ENCODE data around the gene GPANK1. TPM values are rescaled to one million over a fixed set of nuclear protein-coding genes. Genes with fewer than 3 reads are reported as not detected.

GPANK1 gene
- total RNA-seq, 2 donors from 2014 or later = 19.7 to 28.1 TPM

GRCh38 chr6:31651602-31652191 is 13.1 kb downstream of the GPANK1 start:
- peak; percentile 37 for TF ChIP-seq POLR2A (IDR thresholded peaks at IDR 0.05)
- TF ChIP-seq POLR2AphosphoS5 (IDR thresholded peaks at IDR 0.05) = peak; percentile 70
- no peak for TF ChIP-seq CTCF (IDR thresholded peaks at IDR 0.05)
- peaks cover 14 to 26% of the 10 kb centered on the region in 2 donors for H3K36me3 ChIP-seq
- H3K27ac ChIP-seq = peak overlapping the region; percentile 97 to 99
- WGBS = 2% methylated on average over 26 of the region's 29 CpGs
- no peaks in the 10 kb centered on the region for H3K9me3 ChIP-seq
- DNase-seq (ENCODE audit: low spot score) = peak; percentile 78
- H3K4me3 ChIP-seq = peak overlapping the region; percentile 64 to 72
- intact Hi-C loops (cut with DNase I) = no loop called here
- no peaks in the 10 kb centered on the region for H3K27me3 ChIP-seq (replicated peaks; ENCODE audit: insufficient read depth)
- peaks cover 5% of the 10 kb centered on the region for H3K4me1 ChIP-seq (replicated peaks)

- DNase-seq (ENCODE audit: low spot score) = no peak
- H3K4me3 ChIP-seq = no peak overlapping the region
- no peaks in the 10 kb centered on the region for H3K4me1 ChIP-seq (replicated peaks)
- H3K36me3 ChIP-seq = peaks cover 45 to 73% of the 10 kb centered on the region in 2 donors
- TF ChIP-seq POLR2A (IDR thresholded peaks at IDR 0.05) = no peak
- TF ChIP-seq CTCF (IDR thresholded peaks at IDR 0.05) = no peak
- TF ChIP-seq POLR2AphosphoS5 (IDR thresholded peaks at IDR 0.05) = no peak
- no peaks in the 10 kb centered on the region for H3K27me3 ChIP-seq (replicated peaks; ENCODE audit: insufficient read depth)
- WGBS = 97% methylated on average over 9 of the region's 9 CpGs
- H3K9me3 ChIP-seq = no peaks in the 10 kb centered on the region
- intact Hi-C loops (cut with DNase I) = no loop called here
- H3K27ac ChIP-seq = no peak overlapping the region
Observed at GRCh38 chr6:31645325-31645724, 19.5 kb downstream of the GPANK1 start.

GRCh38 chr6:31643818-31644454 is 20.9 kb downstream of the GPANK1 start:
- no peak for TF ChIP-seq CTCF (IDR thresholded peaks at IDR 0.05)
- no peak for TF ChIP-seq POLR2A (IDR thresholded peaks at IDR 0.05)
- no peak for TF ChIP-seq POLR2AphosphoS5 (IDR thresholded peaks at IDR 0.05)
- Histone ChIP-seq H3K27me3 (replicated peaks; ENCODE audit: insufficient read depth) (no peaks in the 10 kb centered on the region), H3K36me3 (peaks cover 45 to 78% of the 10 kb centered on the region in 2 donors), H3K4me3 (no peak overlapping the region), H3K9me3 (no peaks in the 10 kb centered on the region), H3K4me1 (replicated peaks) (no peaks in the 10 kb centered on the region), H3K27ac (no peak overlapping the region)
- intact Hi-C loops (cut with DNase I) = no loop called here
- no peak for DNase-seq (ENCODE audit: low spot score)
- 88% methylated on average over 17 of the region's 17 CpGs for WGBS

GRCh38 chr6:31642798-31643570 is 21.8 kb downstream of the GPANK1 start:
- 91% methylated on average over 6 of the region's 6 CpGs for WGBS
- intact Hi-C loops (cut with DNase I) = no loop called here
- no peak for TF ChIP-seq POLR2A (IDR thresholded peaks at IDR 0.05)
- no peak for TF ChIP-seq CTCF (IDR thresholded peaks at IDR 0.05)
- no peak for TF ChIP-seq POLR2AphosphoS5 (IDR thresholded peaks at IDR 0.05)
- no peaks in the 10 kb centered on the region for H3K27me3 ChIP-seq (replicated peaks; ENCODE audit: insufficient read depth)
- H3K9me3 ChIP-seq = no peaks in the 10 kb centered on the region
- no peaks in the 10 kb centered on the region for H3K4me1 ChIP-seq (replicated peaks)
- DNase-seq (ENCODE audit: low spot score) = no peak
- H3K36me3 ChIP-seq = peaks cover 37 to 69% of the 10 kb centered on the region in 2 donors
- no peak overlapping the region for H3K4me3 ChIP-seq
- H3K27ac ChIP-seq = no peak overlapping the region

All from prostate gland (tissue), 2 donors.